Thyroid gland (tissue), 4 donors: Measurements from ENCODE around the gene TTC39A.

Source experiments
- POLR2A ChIP-seq, 2 donors: fragments of 450-650 bp; IDR thresholded peaks; one replicate each; pipeline ENCODE4 v1.6.1; 2017; ENCODE audit warnings: antibody characterized with exemption in 2 of 2, mild to moderate bottlenecking in 2 of 2, moderate library complexity in 1 of 2
- TF ChIP-seq, protein P1 (sequence below), 6 experiments: fragments of 200-600 bp in 3 of 6; fragments of 450-650 bp in 3 of 6; sonication (generic) in 3 of 6; IDR thresholded peaks; one replicate each; pipeline ENCODE4 v1.5.1; 2016 to 2019; ENCODE audit warnings: antibody characterized with exemption in 6 of 6, mild to moderate bottlenecking in 2 of 6, inconsistent platforms in 1 of 6, moderate library complexity in 1 of 6

DNA sequence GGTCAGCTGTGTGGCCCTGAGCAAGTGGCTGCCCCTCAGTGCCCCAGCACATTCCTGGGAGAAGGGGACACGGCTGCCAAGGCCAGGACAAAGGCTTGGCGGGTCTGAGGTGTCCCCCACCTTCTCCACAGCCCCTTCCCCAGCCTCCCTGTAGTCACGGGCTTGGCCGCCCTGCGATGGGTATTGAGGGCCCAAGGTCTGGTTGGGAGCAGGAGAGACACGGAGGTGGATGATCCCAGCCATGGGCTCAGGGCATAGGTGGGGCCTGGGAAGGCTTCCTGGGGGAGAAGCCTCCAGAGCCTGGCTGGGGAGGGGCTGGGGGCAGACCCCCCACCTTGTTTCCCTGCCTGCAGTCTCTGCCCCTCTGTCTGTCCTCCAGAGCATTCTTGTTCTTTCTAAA is 27.0 kb downstream of the TTC39A start:
- no peak for TF ChIP-seq POLR2A (IDR thresholded peaks at IDR 0.05)
- TF ChIP-seq, protein P1, sequence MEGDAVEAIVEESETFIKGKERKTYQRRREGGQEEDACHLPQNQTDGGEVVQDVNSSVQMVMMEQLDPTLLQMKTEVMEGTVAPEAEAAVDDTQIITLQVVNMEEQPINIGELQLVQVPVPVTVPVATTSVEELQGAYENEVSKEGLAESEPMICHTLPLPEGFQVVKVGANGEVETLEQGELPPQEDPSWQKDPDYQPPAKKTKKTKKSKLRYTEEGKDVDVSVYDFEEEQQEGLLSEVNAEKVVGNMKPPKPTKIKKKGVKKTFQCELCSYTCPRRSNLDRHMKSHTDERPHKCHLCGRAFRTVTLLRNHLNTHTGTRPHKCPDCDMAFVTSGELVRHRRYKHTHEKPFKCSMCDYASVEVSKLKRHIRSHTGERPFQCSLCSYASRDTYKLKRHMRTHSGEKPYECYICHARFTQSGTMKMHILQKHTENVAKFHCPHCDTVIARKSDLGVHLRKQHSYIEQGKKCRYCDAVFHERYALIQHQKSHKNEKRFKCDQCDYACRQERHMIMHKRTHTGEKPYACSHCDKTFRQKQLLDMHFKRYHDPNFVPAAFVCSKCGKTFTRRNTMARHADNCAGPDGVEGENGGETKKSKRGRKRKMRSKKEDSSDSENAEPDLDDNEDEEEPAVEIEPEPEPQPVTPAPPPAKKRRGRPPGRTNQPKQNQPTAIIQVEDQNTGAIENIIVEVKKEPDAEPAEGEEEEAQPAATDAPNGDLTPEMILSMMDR (IDR thresholded peaks at IDR 0.05), result no peak
